Activated CD4-positive, alpha-beta T cell treated with anti-CD3 and anti-CD28 coated beads, Interleukin-2, Interleukin-4, amounts not matched to agents 100 ng/mL and 50 ng/mL, durations not matched to agents 16 hours and 8 hours (primary cell): ENCODE measurements around the gene GP5.

Source experiments
- DNase-seq: peaks from one replicate; pipeline ENCODE4 v3.0.0-alpha.2; 2020; ENCODE audit warnings: low spot score

GP5 gene

DNA sequence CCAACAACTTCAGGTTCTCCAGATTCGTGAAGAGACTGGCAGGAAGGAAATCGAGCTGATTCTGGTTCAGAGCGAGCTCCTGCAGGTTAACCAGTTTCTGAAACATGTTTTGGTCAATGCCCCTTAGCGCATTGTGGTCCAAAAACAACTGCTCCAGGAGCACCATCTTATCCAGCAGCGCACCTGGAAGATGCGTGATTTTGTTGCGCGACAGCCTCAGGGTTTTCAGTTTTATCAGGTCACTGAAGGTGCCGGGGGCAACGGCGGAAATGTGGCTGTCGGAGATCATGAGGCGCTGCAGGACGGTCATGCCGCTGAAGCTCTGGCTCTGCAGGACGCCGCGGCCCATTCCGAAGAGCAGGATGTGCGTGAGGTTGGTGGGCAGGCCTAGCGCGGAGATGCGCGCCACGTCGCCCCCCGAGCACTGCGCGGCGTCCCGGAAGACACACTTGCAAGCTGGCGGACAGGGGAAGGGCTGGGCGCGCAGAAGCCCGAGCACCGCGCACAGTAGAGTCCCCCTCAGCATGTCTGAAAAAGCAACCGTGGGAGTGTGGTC is 1.2 kb downstream of the GP5 start:
- DNase-seq, result no peak

DNA sequence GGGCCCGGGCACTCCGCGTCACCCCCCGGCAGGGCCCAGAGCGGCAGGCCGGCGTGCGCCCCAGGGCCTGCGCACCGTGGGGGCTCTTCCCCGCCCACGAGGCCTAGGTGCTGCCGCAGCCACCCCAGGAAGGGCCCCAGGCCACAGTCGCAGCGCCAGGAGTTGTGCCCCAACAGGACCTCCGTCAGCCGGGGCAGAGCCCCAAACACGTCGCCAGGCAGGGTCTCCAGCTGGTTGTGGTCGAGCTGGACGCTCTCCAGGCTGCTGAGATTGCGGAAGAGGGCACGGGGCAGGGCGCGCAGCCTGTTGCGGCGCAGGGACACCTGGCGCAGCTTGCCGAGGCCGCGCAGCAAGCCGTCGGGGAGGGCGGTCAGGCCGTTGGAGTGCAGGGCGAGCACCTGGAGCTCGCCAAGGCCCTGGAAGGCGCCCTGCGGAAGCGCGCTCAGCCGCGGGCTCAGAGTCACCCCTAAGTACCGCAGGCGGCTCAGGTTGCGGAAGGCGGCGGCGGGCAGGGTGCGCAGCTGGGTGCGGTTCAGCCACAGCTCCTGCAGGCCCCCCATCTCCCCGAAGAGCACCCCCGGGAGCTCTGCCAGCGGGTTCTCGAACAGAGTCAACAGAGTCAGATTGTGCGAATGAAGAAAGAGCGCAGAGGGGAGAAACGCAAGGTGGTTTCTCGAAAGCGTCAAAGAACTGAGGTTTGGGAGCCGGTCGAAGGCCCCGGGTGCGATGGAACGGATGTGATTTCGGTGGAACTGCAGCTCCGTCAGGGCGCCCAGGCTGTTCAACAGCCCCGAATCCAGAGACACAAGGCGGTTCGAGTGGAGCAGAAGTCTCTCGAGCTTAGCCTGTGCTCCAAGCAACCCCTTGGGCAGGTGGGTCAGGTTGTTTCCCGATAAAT is 2.0 kb downstream of the GP5 start:
- DNase-seq, result peak; percentile 19

DNA sequence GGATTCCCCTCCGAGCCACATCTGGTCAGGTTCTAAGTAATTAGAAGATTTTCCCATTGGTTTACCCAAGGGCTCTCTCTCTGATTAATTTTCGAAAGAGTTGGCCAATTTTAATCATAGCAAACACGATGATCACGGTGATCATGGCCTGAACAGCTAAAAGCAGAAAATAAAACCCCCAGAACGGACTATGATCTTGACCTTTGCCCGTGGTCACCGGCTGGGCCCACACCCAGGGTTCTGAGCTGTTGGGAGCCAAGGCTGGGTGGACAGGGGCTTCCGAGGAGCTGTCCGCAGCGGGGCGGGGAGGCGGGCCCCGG is 2.6 kb downstream of the GP5 start:
- no peak for DNase-seq

DNA sequence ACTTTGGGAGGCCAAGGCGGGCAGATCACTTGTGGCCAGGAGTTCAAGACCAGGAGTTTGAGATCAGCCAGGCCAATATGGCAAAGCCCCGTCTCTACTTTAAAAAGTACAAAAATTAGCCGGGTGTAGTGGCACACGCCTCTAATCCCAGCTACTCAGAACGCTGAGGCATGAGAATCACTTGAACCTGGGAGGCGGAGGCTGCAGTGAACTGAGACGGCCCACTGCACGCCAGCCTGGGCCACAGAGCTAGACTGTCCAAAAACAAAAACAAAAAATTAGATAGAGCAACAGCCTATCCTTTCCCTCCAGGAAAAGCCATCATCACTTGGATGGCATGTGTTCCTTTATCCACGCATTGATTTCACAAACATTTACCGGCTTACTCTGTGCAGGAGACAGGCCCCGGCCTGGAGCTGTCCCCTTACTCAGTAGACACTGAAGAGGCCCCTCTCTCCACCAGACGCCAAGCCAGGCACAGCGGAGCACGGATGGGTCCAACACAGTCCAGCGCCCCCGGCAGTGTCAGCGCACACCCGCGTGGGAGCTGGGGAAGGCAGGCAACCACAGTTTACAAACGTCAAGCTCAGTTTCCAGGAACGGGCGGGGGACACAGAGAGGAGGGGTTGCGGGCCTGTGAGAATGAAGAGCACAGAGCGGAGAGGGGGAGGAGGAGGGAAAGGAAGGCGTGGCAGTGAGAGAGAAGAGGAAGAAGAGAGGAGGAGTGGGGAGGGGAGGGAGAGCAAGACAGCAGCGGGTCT is 3.1 kb downstream of the GP5 start:
- DNase-seq, result peak; percentile 61

DNA sequence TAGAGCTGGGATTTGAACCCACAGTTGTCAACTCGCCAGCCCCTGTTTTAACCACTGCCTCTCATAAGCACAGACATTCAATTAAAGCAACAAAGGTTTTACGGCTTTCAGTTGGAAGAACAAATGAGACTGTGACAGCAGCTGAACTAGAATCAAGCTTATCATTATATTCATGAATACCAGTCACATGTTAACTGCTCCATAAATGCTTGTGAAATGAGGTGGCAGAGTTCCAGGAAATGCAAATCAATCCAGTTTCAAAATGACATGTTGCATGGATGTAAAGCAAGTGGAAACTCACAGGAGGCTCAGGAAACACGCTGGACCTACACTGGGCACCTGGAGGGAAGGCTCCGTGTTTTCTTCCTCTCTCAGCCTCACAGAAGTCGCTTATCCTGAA is 3.9 kb downstream of the GP5 start:
- DNase-seq, result peak; percentile 53

DNA sequence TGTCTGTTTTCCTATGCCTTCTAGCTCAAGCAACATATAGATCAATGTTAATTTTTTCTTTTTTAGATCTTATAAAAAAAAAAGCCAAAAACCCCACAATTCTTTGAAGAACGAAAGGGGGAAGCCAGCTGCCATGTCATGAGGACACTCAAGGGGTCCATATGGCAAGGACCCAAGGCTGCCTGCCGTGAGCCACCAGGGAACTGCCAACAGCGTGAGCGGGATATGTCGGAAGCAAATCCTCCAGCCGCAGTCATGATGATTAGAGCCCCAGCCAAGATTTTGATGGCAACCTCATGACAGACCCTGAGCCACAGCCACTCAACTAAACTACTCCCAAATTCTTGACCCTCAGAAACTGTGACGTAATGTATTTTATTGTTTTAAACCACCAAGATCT is 6.5 kb downstream of the GP5 start:
- no peak for DNase-seq

DNA sequence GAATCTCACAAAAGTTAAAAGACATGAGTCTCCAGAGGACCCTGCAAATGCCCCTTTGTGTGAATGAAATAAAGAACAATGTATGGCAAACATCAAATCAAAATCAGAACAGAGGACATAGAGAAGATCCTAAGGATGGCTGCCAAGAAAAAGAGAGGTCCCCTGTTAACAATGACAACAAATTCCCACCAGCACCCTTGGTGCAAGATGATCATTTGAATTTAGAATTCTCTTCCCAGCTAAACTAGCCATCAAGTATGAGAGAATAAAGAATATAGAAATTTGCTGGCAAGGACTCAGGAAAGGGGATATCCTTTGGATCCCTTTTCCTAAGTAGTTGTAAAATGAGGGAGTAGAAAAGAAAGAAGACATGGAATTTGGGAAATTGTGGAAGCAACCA is 8.2 kb downstream of the GP5 start:
- DNase-seq, result no peak

DNA sequence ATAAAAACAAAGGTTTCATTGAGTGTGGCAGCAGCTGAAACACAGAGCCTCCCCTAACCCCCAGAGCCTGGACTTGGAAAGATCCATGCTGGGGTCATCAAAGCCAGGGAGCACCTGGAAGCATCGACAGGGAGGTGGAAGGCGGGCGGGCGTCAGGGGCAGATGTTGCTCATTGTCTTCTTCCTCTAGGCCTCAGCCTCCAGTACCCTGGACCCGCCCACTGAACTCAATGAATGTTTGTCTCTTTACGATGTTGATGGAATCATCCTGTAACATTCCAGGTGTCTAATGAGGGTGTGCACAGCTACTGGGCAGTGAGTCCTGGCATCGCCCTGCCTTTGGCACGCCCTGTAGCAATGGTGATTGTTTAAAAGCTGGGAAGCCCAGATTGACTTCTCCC is 9.8 kb downstream of the GP5 start:
- DNase-seq, result no peak

DNA sequence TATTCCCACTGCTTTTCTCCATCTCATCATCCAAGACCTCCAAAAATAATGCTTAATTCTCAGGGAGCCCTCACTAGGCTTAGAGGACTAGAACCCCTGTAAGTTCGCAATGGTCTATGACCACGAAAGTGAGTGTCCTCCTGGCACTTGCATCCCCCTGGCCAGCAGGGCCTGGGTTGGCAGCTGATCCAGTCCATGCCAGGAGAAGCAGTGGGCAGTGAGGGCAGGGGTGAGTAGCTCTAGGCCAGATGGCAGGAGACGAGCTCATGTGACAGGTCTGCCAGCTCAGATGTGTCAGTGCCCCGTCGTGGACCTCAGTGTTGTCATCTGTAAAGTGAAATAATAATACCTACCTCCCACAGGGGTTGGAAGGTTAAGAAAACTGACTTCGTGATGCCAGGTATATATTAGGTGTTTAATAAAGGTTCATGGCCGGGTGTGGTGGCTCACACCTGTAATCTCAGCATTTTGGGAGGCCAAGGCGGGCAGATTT is 11.1 kb downstream of the GP5 start:
- no peak for DNase-seq

DNA sequence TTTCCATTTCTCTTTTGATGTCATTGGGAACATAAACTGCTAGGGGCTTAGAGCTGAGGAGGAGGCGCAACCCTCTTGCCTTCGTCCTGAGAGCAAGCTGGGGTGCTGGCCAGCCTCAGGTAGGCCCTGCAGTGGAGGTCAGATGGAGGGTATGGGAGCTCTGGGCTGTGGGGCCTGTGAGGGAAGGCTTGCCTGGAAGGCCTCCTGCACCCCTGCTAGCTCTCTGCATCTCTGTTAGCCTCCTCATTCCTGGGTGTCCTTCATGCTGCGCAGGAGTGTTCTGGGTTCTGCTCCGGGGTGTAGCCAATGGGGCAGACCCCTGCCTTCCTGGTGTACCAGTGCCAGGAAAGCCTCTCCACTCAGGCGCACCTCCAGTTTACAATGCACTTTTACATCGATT is 11.8 kb downstream of the GP5 start:
- DNase-seq, result no peak

DNA sequence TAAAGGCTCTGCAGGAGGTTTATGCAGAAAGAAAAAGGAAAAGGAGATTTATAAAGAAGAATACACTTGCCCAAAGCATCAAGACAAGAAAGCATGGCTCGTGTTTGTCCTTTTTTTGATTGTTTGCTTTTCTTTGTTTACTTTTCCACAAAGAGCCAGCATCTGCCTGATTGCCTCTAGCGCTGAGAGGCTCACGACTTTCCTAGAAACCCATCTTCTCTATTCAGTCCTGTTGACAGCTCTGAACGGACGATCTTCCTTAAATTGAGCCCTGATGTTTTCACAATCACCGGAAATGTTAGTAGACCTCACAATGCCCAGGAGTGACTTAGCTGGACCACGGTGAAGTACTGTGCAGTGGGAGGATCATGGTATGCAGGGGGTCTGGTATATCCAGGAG is 12.4 kb downstream of the GP5 start:
- no peak for DNase-seq

DNA sequence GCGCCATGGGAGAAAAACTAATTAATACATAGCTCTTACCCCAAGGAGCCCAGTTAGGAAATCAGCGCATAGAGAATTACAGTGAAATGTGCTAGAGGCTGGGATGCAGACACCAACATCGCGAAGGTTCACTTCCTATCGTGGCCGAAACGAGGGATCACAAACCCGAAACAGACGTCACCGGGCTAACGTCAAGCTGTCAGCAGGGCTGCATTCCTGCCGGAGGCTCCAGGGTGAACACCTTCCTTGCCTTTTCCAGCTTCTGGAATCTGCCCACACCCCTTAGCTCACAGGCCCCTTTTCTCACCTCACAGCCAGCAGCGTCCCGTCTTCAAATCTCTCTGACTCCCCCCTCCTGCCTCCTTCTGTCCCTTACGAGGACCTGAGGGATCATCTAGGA is 13.0 kb downstream of the GP5 start:
- no peak for DNase-seq

DNA sequence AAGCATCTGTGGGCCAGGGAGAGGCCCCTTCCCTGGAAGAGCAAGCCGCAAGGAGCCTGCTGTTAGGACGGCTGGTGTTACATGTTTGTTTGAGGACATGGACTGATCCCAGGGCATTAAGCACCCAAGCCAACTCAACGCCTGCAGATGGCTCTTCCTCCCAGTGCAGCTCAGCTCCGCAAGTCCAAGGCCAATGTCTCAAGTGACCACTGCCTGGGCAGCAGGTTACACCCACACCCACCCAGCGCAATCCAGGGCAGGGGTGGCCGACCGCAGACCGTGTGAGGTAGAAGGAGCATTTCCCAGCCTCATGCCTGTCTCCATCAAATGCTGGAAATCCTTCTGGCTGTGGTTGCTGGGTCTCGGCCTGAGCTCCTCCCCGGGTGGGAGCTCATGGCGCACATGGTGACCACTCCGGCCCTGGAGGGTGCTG is 14.5 kb downstream of the GP5 start:
- no peak for DNase-seq

DNA sequence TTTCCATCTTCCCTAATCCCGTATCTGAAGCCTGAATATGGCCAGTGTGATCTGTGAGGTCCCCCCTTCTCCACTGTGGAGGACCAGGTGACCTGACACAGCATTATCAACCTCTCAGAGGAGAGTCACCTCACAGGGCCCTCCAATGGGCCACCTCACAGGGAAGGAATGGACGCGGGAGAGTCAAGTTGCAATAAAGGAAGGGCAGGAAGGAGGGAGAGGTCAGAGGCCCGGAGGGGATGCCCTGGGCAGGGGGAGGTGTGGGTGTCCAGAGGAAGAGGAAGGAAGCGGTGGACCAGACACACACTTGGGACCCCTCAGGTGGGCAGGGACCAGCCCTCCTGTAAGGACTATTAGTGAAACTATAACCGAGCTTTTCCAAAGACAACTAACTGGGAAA is 14.9 kb downstream of the GP5 start:
- no peak for DNase-seq

DNA sequence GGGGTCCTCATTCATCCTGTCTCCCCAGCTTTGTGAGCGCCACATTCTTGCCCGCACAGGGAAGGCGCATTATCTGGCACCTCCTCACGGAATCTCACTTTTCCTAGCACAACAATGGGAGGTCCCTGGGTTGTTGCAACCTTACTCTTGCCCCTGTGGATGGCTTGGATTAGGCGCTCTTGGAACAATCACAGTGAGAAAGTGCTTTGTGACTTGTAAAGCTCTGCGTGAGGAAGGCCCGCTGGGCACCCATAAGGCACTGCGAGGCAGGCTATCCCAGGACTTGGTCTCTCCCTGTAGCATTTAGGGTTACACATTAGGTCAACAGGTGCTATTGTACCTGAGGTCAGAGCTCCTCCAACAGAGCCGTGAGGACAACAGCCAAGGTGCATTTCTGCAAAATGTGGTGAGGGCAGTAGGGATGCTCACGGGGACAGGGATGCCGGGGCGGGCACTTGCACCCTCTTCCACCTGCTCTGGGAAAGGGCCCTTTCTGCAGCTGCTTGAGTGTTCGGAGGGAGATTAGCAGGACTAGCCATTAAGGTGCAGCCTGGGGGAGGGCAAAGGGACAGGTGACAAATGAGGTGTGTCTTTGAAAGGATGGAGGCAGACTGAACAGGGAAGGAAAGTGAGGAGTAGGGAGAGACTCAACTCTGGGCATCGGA is 15.7 kb downstream of the GP5 start:
- no peak for DNase-seq

DNA sequence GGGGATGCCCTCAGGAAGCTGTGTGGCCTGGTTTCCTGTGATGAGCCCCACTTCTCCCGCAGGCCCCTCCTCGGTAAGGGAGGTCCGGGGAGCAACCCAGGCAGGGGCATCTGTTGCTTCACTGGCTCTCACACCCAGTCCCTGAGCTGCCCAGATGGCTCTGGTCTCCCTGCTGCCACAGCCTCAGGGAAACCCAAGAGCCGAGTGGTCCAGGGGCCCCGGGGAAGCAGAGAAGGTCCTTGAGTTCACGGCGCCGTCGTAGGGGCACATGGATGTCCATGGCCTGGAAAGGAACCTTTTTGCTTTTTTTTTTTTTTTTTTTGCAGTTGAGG is 16.2 kb downstream of the GP5 start:
- DNase-seq, result no peak

DNA sequence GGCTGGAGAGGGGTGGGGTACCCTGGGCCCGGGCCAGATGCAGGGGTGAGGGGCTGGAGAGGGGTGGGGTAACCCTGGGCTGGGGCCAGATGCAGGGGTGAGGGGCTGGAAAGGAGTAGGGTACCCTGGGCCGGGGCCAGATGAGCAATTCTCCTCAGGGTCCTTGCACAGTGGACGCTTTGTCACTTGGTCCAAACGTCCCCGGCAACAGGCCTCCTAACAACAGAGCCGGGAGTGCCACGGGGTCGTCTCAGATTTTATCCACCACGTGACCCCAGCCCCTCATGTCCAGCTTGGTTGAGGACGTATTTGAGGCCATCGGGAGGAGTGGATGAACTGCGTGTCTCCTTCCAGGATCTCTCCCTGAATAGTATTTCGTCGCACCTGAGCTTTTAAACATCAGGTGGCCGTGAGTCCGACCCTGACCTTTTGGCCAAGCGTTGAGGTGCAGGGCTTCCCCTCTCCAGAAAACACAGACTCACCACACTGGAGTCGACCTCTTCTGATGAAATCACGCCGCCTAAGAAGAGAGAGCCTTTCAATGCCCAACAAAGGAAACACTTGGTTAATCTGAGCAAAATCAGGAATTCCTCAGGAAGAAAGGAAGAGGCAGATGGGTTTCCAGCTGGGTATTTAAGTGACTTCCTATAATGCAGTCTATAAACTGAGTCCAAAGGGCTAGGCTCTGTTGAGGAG is 16.7 kb downstream of the GP5 start:
- no peak for DNase-seq

DNA sequence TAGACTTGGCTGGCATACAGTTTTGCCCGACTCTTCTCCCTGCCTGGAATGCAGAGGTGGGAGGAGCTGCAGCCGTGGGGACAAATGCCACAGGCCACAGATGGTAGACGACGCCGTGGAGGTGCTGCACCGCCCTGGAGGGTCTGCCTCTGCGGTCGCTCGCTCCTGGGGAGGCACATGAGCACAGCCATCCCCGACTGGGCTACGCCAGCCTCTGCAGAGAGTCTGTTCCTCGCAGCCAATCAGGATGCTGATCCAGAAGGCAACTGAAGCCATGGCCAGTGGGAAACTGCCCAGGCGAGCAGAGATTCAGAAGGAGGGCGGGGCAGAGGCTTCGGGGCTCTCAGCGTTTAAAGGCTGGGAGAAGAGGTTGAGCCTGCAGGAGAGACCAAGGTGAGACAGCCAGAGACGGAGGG is 17.6 kb downstream of the GP5 start:
- DNase-seq, result no peak

DNA sequence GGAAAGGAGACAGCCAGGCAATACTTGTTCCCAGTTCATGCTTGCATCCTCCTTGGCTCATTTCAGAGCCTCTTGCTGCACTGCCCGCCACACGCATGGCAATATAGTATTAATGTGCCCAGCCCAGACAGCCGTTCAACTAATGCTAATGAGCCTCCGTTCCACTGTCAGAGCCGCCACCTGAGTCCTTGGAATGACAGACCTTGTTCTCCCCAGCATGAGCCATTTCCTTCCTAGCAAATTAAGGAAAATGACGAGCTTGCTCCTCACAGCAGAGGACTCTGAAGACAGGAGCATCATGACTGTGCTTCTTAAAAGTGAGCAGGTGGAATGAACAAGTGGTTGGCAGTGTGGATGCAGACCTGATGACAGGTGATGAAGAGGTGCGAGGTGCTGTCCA is 18.7 kb downstream of the GP5 start:
- DNase-seq, result no peak

DNA sequence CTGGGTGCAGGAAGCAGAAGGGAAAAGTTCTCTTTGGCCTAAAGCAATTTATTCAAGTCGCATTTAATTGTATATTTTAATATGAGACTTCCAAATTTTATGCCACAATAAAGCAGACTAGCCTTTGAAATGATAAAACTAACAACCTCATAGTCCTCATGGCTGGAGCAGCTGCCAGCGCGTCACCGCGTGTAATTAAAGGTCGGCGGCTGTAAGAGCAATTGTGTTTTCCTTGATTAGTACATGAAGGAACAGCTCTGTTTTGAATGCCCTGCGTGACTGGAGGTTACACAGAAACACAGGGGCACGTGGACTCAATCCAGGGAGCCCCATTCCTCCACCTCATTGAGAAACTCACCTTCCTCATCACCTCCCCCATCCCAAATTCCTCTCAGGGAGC is 19.4 kb downstream of the GP5 start:
- no peak for DNase-seq

DNA sequence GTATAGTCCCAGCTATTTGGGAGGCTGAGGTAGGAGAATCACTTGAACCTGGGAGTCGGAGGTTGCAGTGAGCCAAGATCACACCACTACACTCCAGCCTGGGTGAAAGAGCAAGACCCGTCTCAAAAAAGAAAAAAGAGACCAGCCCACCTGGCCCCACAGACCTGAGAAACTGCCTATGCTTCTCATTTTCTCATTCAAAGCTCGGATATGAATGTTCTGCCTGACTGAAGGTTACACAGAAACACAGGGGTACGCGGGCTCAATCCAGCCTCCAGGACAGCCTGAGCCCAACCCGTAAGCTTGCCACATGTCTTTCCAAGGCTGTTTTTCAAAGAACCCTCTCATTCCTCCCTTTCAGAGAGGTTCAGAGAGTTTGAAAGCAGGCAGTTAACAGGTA is 19.8 kb downstream of the GP5 start:
- no peak for DNase-seq

DNA sequence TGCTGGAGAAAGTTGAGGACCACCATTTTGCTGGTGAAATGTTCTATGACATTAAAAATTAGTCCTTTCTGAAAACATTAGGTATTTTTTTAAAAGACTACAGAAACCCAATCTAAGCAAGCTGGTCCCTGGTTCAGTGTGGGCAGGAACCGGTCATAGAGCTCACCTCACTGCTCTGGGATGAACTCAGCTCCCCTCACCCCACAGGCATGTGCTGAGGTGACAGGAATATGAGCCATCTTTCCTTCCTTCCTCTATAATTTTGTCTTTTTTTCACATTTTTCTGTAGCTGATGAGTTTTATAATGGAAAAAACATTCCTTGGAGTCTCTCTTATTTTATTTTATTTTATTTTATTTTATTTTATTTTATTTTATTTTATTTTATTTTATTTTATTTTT is 21.4 kb downstream of the GP5 start:
- DNase-seq, result no peak
